Endothelial cell of umbilical vein (primary cell): Measurements from ENCODE around the gene PPP1R12C.

Experiments
- CTCF ChIP-seq, 2 donors: IDR thresholded peaks; 1 replicate in 1 of 2; 2 replicates in 1 of 2; pipeline ENCODE4 v1.5.1; 2011; ENCODE audit warnings: low read length in 2 of 2, mild to moderate bottlenecking in 2 of 2, moderate library complexity in 2 of 2, control low read depth in 1 of 2, inconsistent platforms in 1 of 2, low read depth in 1 of 2; ENCODE audit not compliant: insufficient read depth in 1 of 2; ENCODE audit errors: extremely low read depth in 1 of 2
- POLR2A ChIP-seq: IDR thresholded peaks from 2 replicates; pipeline ENCODE4 v1.6.1; 2012; ENCODE audit warnings: low read depth, mild to moderate bottlenecking, control low read depth, low read length

GRCh38 chr19:55152017-55152416, 34.6 kb upstream of the PPP1R12C start:
- TF ChIP-seq CTCF (IDR thresholded peaks at IDR 0.05; ENCODE audit: extremely low read depth in 1 of 2, insufficient read depth in 1 of 2, low read depth in 1 of 2, low read length in 2 of 2) (no peak), POLR2A (no peak)
